Mesendoderm (in vitro differentiated cells): ENCODE measurements around the gene ICE1.

Source experiments
- DNase-seq: peaks from one replicate; pipeline ENCODE4 v3.0.0; 2013
- H2AK5ac ChIP-seq: 2 replicates; pipeline ENCODE4 v1.6.1; 2013; ENCODE audit warnings: low read length, inconsistent platforms
- H2BK120ac ChIP-seq: 2 replicates; pipeline ENCODE4 v1.6.1; 2013; ENCODE audit warnings: low read depth, mild to moderate bottlenecking, low read length, moderate library complexity, mixed read lengths
- H2BK15ac ChIP-seq: replicated peaks from 2 replicates; pipeline ENCODE4 v1.6.1; 2013; ENCODE audit warnings: low read depth, mild to moderate bottlenecking, moderate library complexity
- H2BK5ac ChIP-seq: 2 replicates; pipeline ENCODE4 v1.6.1; 2013; ENCODE audit warnings: low read length, inconsistent platforms
- H3K18ac ChIP-seq: 2 replicates; pipeline ENCODE4 v1.6.1; 2013; ENCODE audit warnings: mild to moderate bottlenecking, low read length, mixed read lengths
- H3K23ac ChIP-seq: one replicate; pipeline ENCODE4 v1.6.1; 2013; ENCODE audit warnings: low read length
- H3K27ac ChIP-seq: 2 replicates; pipeline ENCODE4 v1.5.1; 2013; ENCODE audit warnings: low read depth, mild to moderate bottlenecking, inconsistent platforms, low read length, moderate library complexity
- H3K27me3 ChIP-seq: 2 replicates; pipeline ENCODE4 v1.6.1; 2013; ENCODE audit warnings: low read length, control low read depth, mild to moderate bottlenecking, inconsistent platforms; ENCODE audit not compliant: insufficient read depth, poor library complexity
- H3K36me3 ChIP-seq: 2 replicates; pipeline ENCODE4 v1.6.1; 2013; ENCODE audit warnings: low read length, inconsistent platforms; ENCODE audit not compliant: control insufficient read depth, insufficient read depth
- H3K4ac ChIP-seq: one replicate; pipeline ENCODE4 v1.6.1; 2013; ENCODE audit warnings: low read depth, mild to moderate bottlenecking, low read length, moderate library complexity
- H3K4me1 ChIP-seq: 2 replicates; pipeline ENCODE4 v1.6.1; 2013; ENCODE audit warnings: low read depth, low read length, inconsistent platforms; ENCODE audit not compliant: control insufficient read depth
- H3K4me2 ChIP-seq: 2 replicates; pipeline ENCODE4 v1.6.1; 2013; ENCODE audit warnings: low read length
- H3K4me3 ChIP-seq: 2 replicates; pipeline ENCODE4 v1.5.1; 2013; ENCODE audit warnings: mild to moderate bottlenecking, low read length
- H3K56ac ChIP-seq: one replicate; pipeline ENCODE4 v1.6.1; 2013; ENCODE audit warnings: low read length
- H3K79me1 ChIP-seq: 2 replicates; pipeline ENCODE4 v1.6.1; 2013; ENCODE audit warnings: low read length, inconsistent platforms
- H3K79me2 ChIP-seq: 2 replicates; pipeline ENCODE4 v1.6.1; 2013; ENCODE audit warnings: mild to moderate bottlenecking, low read length; ENCODE audit not compliant: control insufficient read depth, insufficient read depth
- H3K9ac ChIP-seq: 2 replicates; pipeline ENCODE4 v1.6.1; 2013; ENCODE audit warnings: low read length, inconsistent platforms
- H4K5ac ChIP-seq: one replicate; pipeline ENCODE4 v1.6.1; 2013; ENCODE audit warnings: low read length
- H4K8ac ChIP-seq: one replicate; pipeline ENCODE4 v1.6.1; 2013; ENCODE audit warnings: low read depth, mild to moderate bottlenecking, control low read depth, low read length, moderate library complexity
- WGBS: extraction: QIAGEN DNeasy Blood & Tissue Kit; methylation state at CpG from one replicate; pipeline ENCODE4 v1.1.7; 2013; ENCODE audit warnings: low lambda C conversion rate, missing lambda C conversion rate; ENCODE audit not compliant: insufficient coverage; ENCODE audit errors: extremely low coverage; 5-methylcytosine and 5-hydroxymethylcytosine counted together

Gene ICE1

GRCh38 chr5:5497152-5497788 is 74.8 kb downstream of the ICE1 start:
- Histone ChIP-seq H2BK120ac (no peak overlapping the region), H3K79me2 (no peaks in the 10 kb centered on the region), H4K8ac (no peak overlapping the region), H3K18ac (no peak overlapping the region), H3K4me1 (no peaks in the 10 kb centered on the region), H3K23ac (no peak overlapping the region), H3K27me3 (no peaks in the 10 kb centered on the region), H2BK15ac (no peak overlapping the region), H3K36me3 (no peaks in the 10 kb centered on the region), H3K4me2 (no peak overlapping the region), H2AK5ac (no peak overlapping the region), H4K5ac (no peak overlapping the region), H3K56ac (no peak overlapping the region), H3K27ac (no peak overlapping the region), H3K4ac (no peak overlapping the region), H3K79me1 (no peaks in the 10 kb centered on the region), H2BK5ac (no peak overlapping the region), H3K9ac (no peak overlapping the region), H3K4me3 (no peak overlapping the region)
- WGBS, result no CpG with 5 or more reads among the region's 13 CpGs
- peak; percentile 68 for DNase-seq

- H3K4me3 ChIP-seq, result no peak overlapping the region
- H3K18ac ChIP-seq, result no peak overlapping the region
- H3K4me2 ChIP-seq, result no peak overlapping the region
- no peaks in the 10 kb centered on the region for H3K79me1 ChIP-seq
- no peak overlapping the region for H3K4ac ChIP-seq
- H3K56ac ChIP-seq, result no peak overlapping the region
- H2BK5ac ChIP-seq, result no peak overlapping the region
- H4K5ac ChIP-seq, result no peak overlapping the region
- no peak for DNase-seq
- no peak overlapping the region for H3K27ac ChIP-seq
- H3K36me3 ChIP-seq, result no peaks in the 10 kb centered on the region
- no peak overlapping the region for H2AK5ac ChIP-seq
- H2BK15ac ChIP-seq, result no peak overlapping the region
- no peaks in the 10 kb centered on the region for H3K4me1 ChIP-seq
- H3K9ac ChIP-seq, result no peak overlapping the region
- no peak overlapping the region for H3K23ac ChIP-seq
- no peaks in the 10 kb centered on the region for H3K27me3 ChIP-seq
- H3K79me2 ChIP-seq, result no peaks in the 10 kb centered on the region
- H4K8ac ChIP-seq, result no peak overlapping the region
- no peak overlapping the region for H2BK120ac ChIP-seq
- WGBS, result no CpG with 5 or more reads among the region's 7 CpGs
These were observed 77.0 kb downstream of the ICE1 start for GRCh38 chr5:5499442-5499841.

GRCh38 chr5:5504325-5504724 is 81.8 kb downstream of the ICE1 start:
- no peak overlapping the region for H4K8ac ChIP-seq
- H3K18ac ChIP-seq, result no peak overlapping the region
- H2BK5ac ChIP-seq, result no peak overlapping the region
- H3K4me2 ChIP-seq, result no peak overlapping the region
- no peak overlapping the region for H2BK120ac ChIP-seq
- no peak overlapping the region for H2BK15ac ChIP-seq
- H3K27me3 ChIP-seq, result no peaks in the 10 kb centered on the region
- H3K79me1 ChIP-seq, result no peaks in the 10 kb centered on the region
- H3K4ac ChIP-seq, result no peak overlapping the region
- no peak overlapping the region for H3K4me3 ChIP-seq
- H3K9ac ChIP-seq, result no peak overlapping the region
- no peak overlapping the region for H3K56ac ChIP-seq
- no peak overlapping the region for H4K5ac ChIP-seq
- H3K36me3 ChIP-seq, result no peaks in the 10 kb centered on the region
- no peaks in the 10 kb centered on the region for H3K4me1 ChIP-seq
- H3K23ac ChIP-seq, result no peak overlapping the region
- H2AK5ac ChIP-seq, result no peak overlapping the region
- no peak for DNase-seq
- no peaks in the 10 kb centered on the region for H3K79me2 ChIP-seq
- H3K27ac ChIP-seq, result no peak overlapping the region

GRCh38 chr5:5505815-5506214 is 83.3 kb downstream of the ICE1 start:
- H3K4me2 ChIP-seq, result no peak overlapping the region
- WGBS, result no CpG with 5 or more reads among the region's 3 CpGs
- no peak overlapping the region for H3K4ac ChIP-seq

DNA sequence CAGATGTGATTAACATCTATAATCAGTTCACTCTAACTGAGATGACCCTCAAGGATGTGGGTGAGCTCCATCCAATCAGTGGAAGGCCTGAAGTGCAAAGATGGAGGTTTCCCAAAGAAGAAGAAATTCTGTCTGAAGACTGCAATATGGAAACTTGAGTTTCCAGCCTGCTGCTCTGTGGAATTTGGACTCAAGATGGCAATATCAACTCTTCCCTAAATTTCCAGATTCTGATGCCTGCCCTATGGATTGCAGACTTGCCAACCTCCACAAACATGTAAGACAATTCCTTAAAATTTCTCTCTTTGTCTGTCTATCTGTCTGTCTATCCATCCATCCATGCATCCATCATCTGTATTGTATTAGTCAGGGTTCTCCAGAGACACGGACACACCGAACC is 85.9 kb downstream of the ICE1 start:
- DNase-seq, result no peak
- no peaks in the 10 kb centered on the region for H3K4me1 ChIP-seq
- H2BK15ac ChIP-seq, result no peak overlapping the region
- H3K4ac ChIP-seq, result no peak overlapping the region
- no peak overlapping the region for H3K56ac ChIP-seq
- no peak overlapping the region for H3K27ac ChIP-seq
- no peaks in the 10 kb centered on the region for H3K36me3 ChIP-seq
- no peak overlapping the region for H3K4me3 ChIP-seq
- H2BK120ac ChIP-seq, result no peak overlapping the region
- no peak overlapping the region for H4K8ac ChIP-seq
- H3K18ac ChIP-seq, result no peak overlapping the region
- H3K23ac ChIP-seq, result no peak overlapping the region
- H3K79me2 ChIP-seq, result no peaks in the 10 kb centered on the region
- H2BK5ac ChIP-seq, result no peak overlapping the region
- H3K4me2 ChIP-seq, result no peak overlapping the region
- H3K79me1 ChIP-seq, result no peaks in the 10 kb centered on the region
- WGBS, result no CpG with 5 or more reads among the region's 2 CpGs
- H3K27me3 ChIP-seq, result no peaks in the 10 kb centered on the region
- H2AK5ac ChIP-seq, result no peak overlapping the region
- H3K9ac ChIP-seq, result no peak overlapping the region
- H4K5ac ChIP-seq, result no peak overlapping the region

More at GRCh38 chr5:5505815-5506214, 83.3 kb downstream of the ICE1 start:
- Histone ChIP-seq H3K23ac (no peak overlapping the region), H3K36me3 (no peaks in the 10 kb centered on the region), H3K4me3 (no peak overlapping the region), H2BK5ac (no peak overlapping the region), H3K56ac (no peak overlapping the region), H3K18ac (no peak overlapping the region), H2BK120ac (no peak overlapping the region), H2AK5ac (no peak overlapping the region), H4K8ac (no peak overlapping the region), H3K27me3 (no peaks in the 10 kb centered on the region), H3K9ac (no peak overlapping the region), H4K5ac (no peak overlapping the region), H2BK15ac (no peak overlapping the region), H3K27ac (no peak overlapping the region), H3K79me1 (no peaks in the 10 kb centered on the region), H3K4me1 (no peaks in the 10 kb centered on the region), H3K79me2 (no peaks in the 10 kb centered on the region)
- DNase-seq, result no peak

DNA sequence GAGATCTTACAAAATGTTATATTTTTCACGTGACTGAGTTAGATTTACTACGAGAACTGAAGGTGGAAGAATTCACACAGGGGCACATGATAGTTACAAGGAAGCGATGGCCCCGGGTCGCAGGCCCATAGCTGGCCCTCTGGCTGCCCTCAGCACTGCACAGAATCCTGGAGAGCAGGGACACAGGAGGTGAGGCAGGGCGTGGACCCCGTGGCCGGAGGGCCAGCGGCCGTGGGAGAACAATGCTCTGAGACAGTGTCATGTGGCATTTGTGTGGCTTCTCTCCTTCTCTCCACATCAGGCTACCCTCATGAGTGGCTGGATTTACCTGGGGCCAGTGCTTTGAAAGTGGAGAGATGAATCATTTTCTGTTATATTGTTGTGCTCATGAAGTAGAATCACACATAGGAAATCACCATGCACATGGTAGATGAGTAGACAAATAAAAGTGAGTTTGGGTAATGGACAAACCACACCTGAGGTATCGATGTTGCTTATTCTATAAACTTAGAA is 89.5 kb downstream of the ICE1 start:
- H3K4ac ChIP-seq, result no peak overlapping the region
- no peak overlapping the region for H3K18ac ChIP-seq
- H3K27ac ChIP-seq, result no peak overlapping the region
- no peak overlapping the region for H2BK5ac ChIP-seq
- no peak overlapping the region for H4K5ac ChIP-seq
- no peak overlapping the region for H2BK15ac ChIP-seq
- H3K4me1 ChIP-seq, result no peaks in the 10 kb centered on the region
- no CpG with 5 or more reads among the region's 11 CpGs for WGBS
- no peak for DNase-seq
- H3K79me2 ChIP-seq, result no peaks in the 10 kb centered on the region
- H3K79me1 ChIP-seq, result no peaks in the 10 kb centered on the region
- H3K4me2 ChIP-seq, result no peak overlapping the region
- H3K27me3 ChIP-seq, result no peaks in the 10 kb centered on the region
- no peak overlapping the region for H3K4me3 ChIP-seq
- no peak overlapping the region for H3K23ac ChIP-seq
- H3K36me3 ChIP-seq, result no peaks in the 10 kb centered on the region
- no peak overlapping the region for H2BK120ac ChIP-seq
- H4K8ac ChIP-seq, result no peak overlapping the region
- no peak overlapping the region for H2AK5ac ChIP-seq
- no peak overlapping the region for H3K56ac ChIP-seq
- no peak overlapping the region for H3K9ac ChIP-seq
